K562 (cell line): ENCODE measurements around the gene TPD52L1. TPM values are rescaled to one million over a fixed set of nuclear protein-coding genes. Genes with fewer than 3 reads are reported as not detected.

Source experiments
- ATAC-seq: fragments of 200-7000 bp; cut with Tn5 transposase; 3 replicates; pipeline ENCODE4 v1.9.1; 2020; ENCODE audit warnings: moderate library complexity
- BruUV-seq: library from RNA; stranded (reverse); fragments of 400-500 nt; replicated peaks from 2 replicates; lab custom pipeline; 2021; lab: Mats Ljungman, UMichigan
- CTCF ChIA-PET: fragments of 300-600 bp; formaldehyde crosslinking; extraction: SDS; loops from one replicate; lab custom pipeline; 2021; ENCODE audit warnings: low intra/inter-chr PET ratio; lab: Yijun Ruan, JAX
- POLR2A ChIA-PET: fragments of 300-600, 350-650 bp; sonication (Branson Sonifier 250); formaldehyde crosslinking; extraction: SDS; loops from one replicate; lab custom pipeline; 2021; ENCODE audit warnings: antibody characterized with exemption, inconsistent platforms; lab: Yijun Ruan, JAX
- DNase-seq, 4 experiments: peaks; one replicate each; pipeline versions ENCODE4 v3.0.0 to v3.0.0-alpha.2; 2011 to 2018; ENCODE audit warnings: low spot score in 3 of 4, mixed read lengths in 3 of 4; ENCODE audit errors: extremely low read depth in 1 of 4
- FAIRE-seq: peaks from 2 replicates; lab custom pipeline; 2011; peaks lifted over from hg19 to GRCh38; lab: Jason Lieb, UNC
- H2AFZ ChIP-seq: 2 replicates; pipeline ENCODE4 v1.6.0; 2011; ENCODE audit warnings: low read depth, low read length, control low read depth, inconsistent platforms
- H3K27ac ChIP-seq: fragments of 200-600 bp; 3 replicates; pipeline ENCODE4 v1.8.0; 2011; ENCODE audit warnings: low read depth, mild to moderate bottlenecking, control low read depth, inconsistent platforms, low read length, moderate library complexity, mixed read lengths; ENCODE audit errors: extremely low read depth
- H3K27me3 ChIP-seq, 2 experiments: fragments of 300-600 bp in 1 of 2; 2 replicates in 1 of 2; 3 replicates in 1 of 2; pipeline versions ENCODE4 v1.6.0 to v1.8.0; 2011; ENCODE audit warnings: inconsistent platforms in 2 of 2, low read length in 2 of 2, mild to moderate bottlenecking in 1 of 2, mixed read lengths in 1 of 2, moderate library complexity in 1 of 2; ENCODE audit not compliant: control insufficient read depth in 2 of 2, insufficient read depth in 2 of 2
- H3K36me3 ChIP-seq: fragments of 300-600 bp; 3 replicates; pipeline ENCODE4 v1.8.0; 2011; ENCODE audit warnings: mild to moderate bottlenecking, low read length, inconsistent platforms; ENCODE audit not compliant: control insufficient read depth, insufficient read depth
- H3K4me1 ChIP-seq, 2 experiments: fragments of 200-600 bp in 1 of 2; replicated peaks in 1 of 2; 2 replicates in 1 of 2; 3 replicates in 1 of 2; pipeline versions ENCODE4 v1.5.1 to v1.8.0; 2011; ENCODE audit warnings: inconsistent platforms in 2 of 2, low read length in 2 of 2, mild to moderate bottlenecking in 1 of 2, mixed read lengths in 1 of 2, moderate library complexity in 1 of 2; ENCODE audit not compliant: control insufficient read depth in 2 of 2, insufficient read depth in 2 of 2
- H3K4me2 ChIP-seq: 2 replicates; pipeline ENCODE4 v1.6.1; 2011; ENCODE audit warnings: low read length, control low read depth, inconsistent platforms, mixed read lengths; ENCODE audit not compliant: insufficient read depth
- H3K4me3 ChIP-seq: fragments of 200-600 bp; sonication (generic), shearing (Covaris generic); 2 replicates; pipeline ENCODE4 v1.5.1; 2016; ENCODE audit warnings: control low read depth, inconsistent platforms
- H3K79me2 ChIP-seq: fragments of 200-600 bp; 3 replicates; pipeline ENCODE4 v1.8.0; 2011; ENCODE audit warnings: low read length, inconsistent platforms; ENCODE audit not compliant: control insufficient read depth, insufficient read depth
- H3K9ac ChIP-seq, 2 experiments: 2 replicates each; pipeline versions ENCODE4 v1.6.0 to v1.6.1; 2011; ENCODE audit warnings: low read depth in 2 of 2, low read length in 2 of 2, control low read depth in 1 of 2, inconsistent platforms in 1 of 2, mild to moderate bottlenecking in 1 of 2, mixed read lengths in 1 of 2; ENCODE audit not compliant: insufficient read depth in 1 of 2
- H3K9me1 ChIP-seq: one replicate; pipeline ENCODE4 v1.6.0; 2011; ENCODE audit warnings: inconsistent platforms, mild to moderate bottlenecking, low read length, moderate library complexity; ENCODE audit not compliant: control insufficient read depth, insufficient read depth
- H3K9me3 ChIP-seq: replicated peaks from 2 replicates; pipeline ENCODE4 v1.5.1; 2011; ENCODE audit warnings: low read depth, low read length, inconsistent platforms; ENCODE audit not compliant: control insufficient read depth, insufficient read depth
- H4K20me1 ChIP-seq: replicated peaks from 2 replicates; pipeline ENCODE4 v1.6.1; 2011; ENCODE audit warnings: low read length, inconsistent platforms, mixed read lengths; ENCODE audit not compliant: control insufficient read depth, insufficient read depth
- CREM ChIP-seq: IDR thresholded peaks from 2 replicates; pipeline ENCODE4 v1.6.1; 2014; ENCODE audit warnings: antibody characterized with exemption, low read depth
- EGR1 ChIP-seq: fragments of 450-650 bp; conservative IDR thresholded peaks from 2 replicates; pipeline ENCODE4 v1.6.1; 2017; ENCODE audit warnings: mild to moderate bottlenecking
- ETV1 ChIP-seq: fragments of 450-650 bp; conservative IDR thresholded peaks from 2 replicates; pipeline ENCODE4 v1.6.1; 2016; ENCODE audit warnings: missing genetic modification characterization, control low read depth, low read depth, missing compliant biosample characterization
- NFE2 ChIP-seq: IDR thresholded peaks from 2 replicates; pipeline ENCODE4 v1.6.1; 2014; ENCODE audit warnings: antibody characterized with exemption, low read depth
- ZNF41 ChIP-seq: fragments of 250-450 bp; sonication (Bioruptor Pico); conservative IDR thresholded peaks from 2 replicates; pipeline ENCODE4 v1.4.0; 2020; ENCODE audit warnings: mild to moderate bottlenecking
- WGBS: fragments of 100-300 bp; shearing (Covaris generic); methylation state at CpG from one replicate; pipeline ENCODE4 v1.1.6; 2016; ENCODE audit warnings: low coverage, mixed read lengths; ENCODE audit not compliant: insufficient coverage; ENCODE audit errors: missing lambda C conversion rate; 5-methylcytosine and 5-hydroxymethylcytosine counted together
- in situ Hi-C: fragments of 300-500 bp; cut with MboI; formaldehyde crosslinking; loops from 4 replicates; pipeline ENCODE4 v1.15.0; 2018; ENCODE audit warnings: inconsistent platforms, mixed read lengths
- intact Hi-C: fragments of 100-400 bp; cut with micrococcal nuclease; formaldehyde crosslinking; loops from 2 replicates; pipeline ENCODE4 v1.14.2; 2022
- polyA plus RNA-seq, 8 experiments: library from polyadenylated mRNA; depleted of rRNA in 4 of 8; stranded (reverse) in 5 of 8; unstranded in 3 of 8; fragments of >200 nt; fragmentation: Nextera tagmentation in 2 of 8; fragmentation: Illumina TruSeq in 1 of 8; extraction: Ambion mirVana in 2 of 8; extraction: Trizol in 1 of 8; gene quantifications; 2 replicates each; pipeline versions ENCODE4 v1.2.1 to v1.2.3, GENCODE V29; 2011 to 2014; ENCODE audit warnings: inconsistent platforms in 1 of 8, missing spikeins in 1 of 8
- total RNA-seq, 7 experiments: library from RNA; depleted of rRNA in 6 of 7; stranded (reverse); fragments of >200 nt in 6 of 7; fragmentation: Illumina TruSeq in 2 of 7; extraction: Trizol in 2 of 7; gene quantifications; 2 replicates each; pipeline versions ENCODE4 v1.2.1 to v1.2.3, GENCODE V29; 2011 to 2021; ENCODE audit warnings: low replicate concordance in 1 of 7

TPD52L1 gene
- total and polyA plus RNA-seq, 9 of the 15 experiments (the other 6 are each of a cell fraction or from before 2014, with no cell fraction given), result 12.9 to 149 (median 75.7) TPM

DNA sequence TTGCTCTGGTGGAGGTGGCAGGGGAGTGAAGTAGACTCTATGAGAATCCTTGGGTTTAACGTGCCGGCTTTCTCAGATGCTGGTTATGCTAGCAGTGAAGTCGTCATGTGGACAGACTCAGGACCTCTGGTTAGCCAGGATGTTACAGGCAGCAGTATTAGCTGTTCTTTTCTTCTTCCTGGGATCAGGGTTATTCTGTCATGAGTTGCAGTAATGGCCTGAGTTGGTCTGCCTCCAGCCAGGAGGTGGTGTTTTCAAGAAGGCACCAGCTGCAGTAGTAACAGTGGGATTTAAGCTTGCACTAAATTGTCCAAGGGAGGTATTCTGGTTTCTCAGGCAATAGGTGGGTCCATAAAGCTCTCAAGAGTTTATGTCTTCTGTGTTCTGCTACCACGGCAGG, 91.5 kb downstream of the TPD52L1 start (continued):
- TF ChIP-seq ZNF41, result no peak
- TF ChIP-seq, all 486 proteins: peak for 0

DNA sequence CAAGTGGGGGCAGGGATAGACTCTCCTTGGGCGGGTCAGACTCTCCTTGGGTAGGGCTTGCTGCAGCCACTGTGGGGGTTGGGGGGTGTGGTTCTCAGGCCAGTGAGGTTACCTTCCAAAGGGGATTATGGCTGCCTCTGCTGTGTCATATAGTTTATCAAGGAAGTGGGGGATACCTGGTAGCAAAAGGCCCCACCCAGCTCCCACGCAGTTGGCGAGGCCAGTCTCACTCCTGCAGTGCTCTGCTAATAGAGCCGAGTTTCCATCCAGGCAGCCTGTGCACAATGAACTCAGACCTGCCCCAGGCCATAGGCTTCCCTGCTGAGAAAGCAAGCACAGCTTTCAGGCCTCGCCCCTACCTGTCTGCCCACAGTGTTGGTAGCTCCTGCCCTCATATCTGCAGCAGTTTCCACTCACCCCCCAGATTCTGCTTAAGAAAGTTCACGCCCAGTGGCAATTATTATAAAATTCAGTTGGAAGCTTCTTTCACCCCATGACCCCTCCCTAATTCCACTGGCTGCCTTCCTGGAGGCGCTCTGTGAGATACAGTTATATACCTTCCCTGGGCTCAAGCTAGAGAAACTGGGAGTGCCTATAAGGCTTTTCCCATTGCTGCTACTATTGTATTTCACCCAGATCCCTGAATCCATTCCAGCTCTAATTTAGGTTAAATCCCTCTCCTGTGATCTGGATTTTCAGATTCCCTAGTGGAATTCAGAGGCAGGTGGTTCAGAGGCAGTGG, 92.1 kb downstream of the TPD52L1 start:
- intact Hi-C loops, result no loop called here
- TF ChIP-seq EGR1 (peak; percentile 35), ETV1 (tag) (no peak), CREM (peak; percentile 16; the same call in 1 of the 2 replicates), NFE2 (peak; percentile 56; the same call in 1 of the 2 replicates)
- ATAC-seq (peak; percentile 92), DNase-seq (peak in 3 of 4 experiments; percentile 23 to 74 (median 50)), FAIRE-seq (peak; percentile 49)
- no peaks in the 10 kb centered on the region for H3K9me1 ChIP-seq
- peak overlapping the region; percentile 45 for H3K4me2 ChIP-seq
- WGBS, result 34% methylated on average over 7 of the region's 7 CpGs
- no peak overlapping the region for H3K4me3 ChIP-seq
- ChIA-PET CTCF (no interaction called here), POLR2A (interaction anchor here (0.6 to 1.3 kb wide), 4 partner anchors 20 to 318 kb away, joined by 3 read pairs; no protein-coding TSS in a partner anchor)
- peak overlapping the region; percentile 53; the same call in 2 of the 3 replicates for H3K27ac ChIP-seq
- no peaks in the 10 kb centered on the region for H4K20me1 ChIP-seq
- H3K36me3 ChIP-seq, result peaks cover 14% of the 10 kb centered on the region; the same call in 2 of the 3 replicates
- H3K9me3 ChIP-seq, result no peaks in the 10 kb centered on the region; the same call in 1 of the 2 replicates
- no TSS peak for BruUV-seq
- H3K27me3 ChIP-seq, result no peaks in the 10 kb centered on the region
- in situ Hi-C loops, result no loop called here
- H3K9ac ChIP-seq, result peak overlapping the region in 1 of 2 experiments; percentile 76; a peak in 1 of 4 replicates
- H3K79me2 ChIP-seq, result no peaks in the 10 kb centered on the region; the same call in 2 of the 3 replicates
- peaks cover 5 to 13% of the 10 kb centered on the region in 2 experiments; a peak in 4 of 5 replicates for H3K4me1 ChIP-seq
- peak overlapping the region; percentile 56 for H2AFZ ChIP-seq
